Endodermal cell (in vitro differentiated cells): ENCODE data around the gene ABLIM2. TPM values are rescaled to one million over a fixed set of nuclear protein-coding genes. Genes with fewer than 3 reads are reported as not detected.

Source experiments
- DNase-seq: peaks from one replicate; pipeline ENCODE4 v3.0.0-alpha.2; 2017
- H3K27ac ChIP-seq: 2 replicates; pipeline ENCODE4 v1.5.1; 2013; ENCODE audit warnings: mild to moderate bottlenecking, low read depth, low read length, moderate library complexity
- H3K27me3 ChIP-seq: 2 replicates; pipeline ENCODE4 v1.6.1; 2013; ENCODE audit warnings: mild to moderate bottlenecking, low read length, moderate library complexity; ENCODE audit not compliant: insufficient read depth, control insufficient read depth, poor library complexity, severe bottlenecking
- H3K36me3 ChIP-seq: 2 replicates; pipeline ENCODE4 v1.7.0; 2013; ENCODE audit warnings: mild to moderate bottlenecking, low read length, moderate library complexity; ENCODE audit not compliant: control insufficient read depth, insufficient read depth
- H3K4me1 ChIP-seq: one replicate; pipeline ENCODE4 v1.7.0; 2013; ENCODE audit warnings: low read length; ENCODE audit not compliant: control insufficient read depth, insufficient read depth
- H3K4me3 ChIP-seq: 2 replicates; pipeline ENCODE4 v1.5.1; 2013; ENCODE audit warnings: mild to moderate bottlenecking, low read length, moderate library complexity
- H3K9ac ChIP-seq: 2 replicates; pipeline ENCODE4 v1.6.1; 2013; ENCODE audit warnings: mild to moderate bottlenecking, low read length, moderate library complexity; ENCODE audit not compliant: poor library complexity, severe bottlenecking; ENCODE audit errors: extremely low read depth
- H3K9me3 ChIP-seq: 2 replicates; pipeline ENCODE4 v1.6.1; 2013; ENCODE audit warnings: mild to moderate bottlenecking, low read length, moderate library complexity; ENCODE audit not compliant: control insufficient read depth
- H3K27ac Mint-ChIP-seq: 2 replicates; pipeline ENCODE4 v1.8.0; 2020; ENCODE audit warnings: mixed read lengths
- H3K27me3 Mint-ChIP-seq: 2 replicates; pipeline ENCODE4 v1.8.0; 2021; ENCODE audit warnings: mild to moderate bottlenecking, mixed read lengths; ENCODE audit not compliant: insufficient read depth
- H3K36me3 Mint-ChIP-seq: 2 replicates; pipeline ENCODE4 v1.8.0; 2020; ENCODE audit warnings: low read depth, mixed read lengths
- H3K4me1 Mint-ChIP-seq: 2 replicates; pipeline ENCODE4 v1.8.0; 2020; ENCODE audit warnings: mixed read lengths
- H3K4me3 Mint-ChIP-seq: 2 replicates; pipeline ENCODE4 v1.8.0; 2020; ENCODE audit warnings: mild to moderate bottlenecking, moderate library complexity, mixed read lengths
- H3K9me3 Mint-ChIP-seq: 2 replicates; pipeline ENCODE4 v1.8.0; 2020; ENCODE audit warnings: mild to moderate bottlenecking, mixed read lengths
- CTCF ChIP-seq: fragments of 200-600 bp; sonication (generic); conservative IDR thresholded peaks from 2 replicates; pipeline ENCODE4 v1.5.0; 2021; ENCODE audit warnings: antibody characterized with exemption, mild to moderate bottlenecking
- WGBS, 2 experiments: methylation state at CpG; one replicate each; pipeline versions ENCODE4 v1.1.5 to v1.1.7; 2013; ENCODE audit warnings: missing lambda C conversion rate in 2 of 2, mixed read lengths in 1 of 2; ENCODE audit not compliant: insufficient coverage in 1 of 2, insufficient read length in 1 of 2; 5-methylcytosine and 5-hydroxymethylcytosine counted together
- total RNA-seq, 2 donors: library from RNA; stranded (reverse); fragmentation: NEBNext Ultra II Directional in 1 of 2; extraction: Animal tissue kit (Norgen Biotek cat#: 25700) in 1 of 2; gene quantifications; 2 replicates in 1 of 2; 3 replicates in 1 of 2; pipeline ENCODE4 v1.2.1, GENCODE V29; 2021

Gene ABLIM2
- total RNA-seq, 2 donors from 2014 or later, result 0.35 to 1.6 TPM

- H3K9me3 ChIP-seq, result no peaks in the 10 kb centered on the region
- TF ChIP-seq CTCF, result no peak
- peak; percentile 42 for DNase-seq
- H3K9ac ChIP-seq, result no peak overlapping the region
- Mint-ChIP-seq H3K27me3 (no peaks in the 10 kb centered on the region), H3K9me3 (no peaks in the 10 kb centered on the region), H3K27ac (no peak overlapping the region), H3K36me3 (no peaks in the 10 kb centered on the region), H3K4me1 (peaks cover 12% of the 10 kb centered on the region), H3K4me3 (no peak overlapping the region)
- WGBS, 2 experiments, result 83 to 89% methylated on average over 4 to 7 of the region's 7 CpGs
- no peaks in the 10 kb centered on the region for H3K27me3 ChIP-seq
- no peaks in the 10 kb centered on the region for H3K4me1 ChIP-seq
- H3K36me3 ChIP-seq, result no peaks in the 10 kb centered on the region
- no peak overlapping the region for H3K27ac ChIP-seq
- H3K4me3 ChIP-seq, result no peak overlapping the region
Measured at GRCh38 chr4:8076023-8076422, 82.6 kb downstream of the ABLIM2 start.

- DNase-seq, result peak; percentile 42
- H3K36me3 Mint-ChIP-seq, result no peaks in the 10 kb centered on the region
Measured at GRCh38 chr4:8073206-8073863, 85.3 kb downstream of the ABLIM2 start.

DNA sequence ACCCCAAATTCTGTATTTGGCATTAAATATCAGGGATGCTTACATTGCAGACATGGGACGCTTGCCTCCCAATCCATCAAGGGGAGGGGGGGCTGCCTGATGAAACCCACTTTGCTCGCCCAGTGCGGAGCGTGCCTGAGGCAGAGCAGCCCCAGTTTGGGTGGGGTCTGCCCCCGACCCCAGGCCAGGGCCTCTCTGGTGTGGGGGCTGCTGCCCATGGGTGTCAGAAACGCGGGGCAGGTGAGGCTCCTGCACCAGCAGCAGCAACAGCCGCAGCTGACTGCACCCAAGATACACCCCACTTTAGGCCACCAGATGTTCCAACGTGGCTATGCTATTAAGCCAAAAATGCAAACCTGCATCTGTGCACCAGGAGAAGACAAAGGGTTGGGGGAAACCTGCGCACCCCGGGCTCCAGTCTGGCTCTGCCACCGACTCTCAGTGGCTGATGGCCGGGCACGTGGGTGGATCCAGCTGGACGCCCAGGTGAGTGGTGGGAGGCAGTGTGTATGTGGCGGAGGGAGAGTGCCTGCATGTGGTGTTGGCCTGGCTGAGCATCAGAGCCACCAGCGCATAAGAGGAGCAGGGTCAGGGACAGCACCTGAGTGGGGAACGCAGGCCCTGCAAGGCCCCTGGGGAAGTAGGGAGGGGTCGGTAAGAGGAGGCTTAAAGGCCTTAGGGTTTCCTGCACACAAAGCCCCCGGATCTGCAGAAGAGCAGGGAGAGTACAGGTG, 86.2 kb downstream of the ABLIM2 start:
- Mint-ChIP-seq H3K4me1 (no peaks in the 10 kb centered on the region), H3K27ac (no peak overlapping the region), H3K9me3 (no peaks in the 10 kb centered on the region), H3K36me3 (no peaks in the 10 kb centered on the region), H3K4me3 (no peak overlapping the region), H3K27me3 (no peaks in the 10 kb centered on the region)
- Histone ChIP-seq H3K4me1 (no peaks in the 10 kb centered on the region), H3K9ac (no peak overlapping the region), H3K4me3 (no peak overlapping the region), H3K36me3 (no peaks in the 10 kb centered on the region), H3K9me3 (no peaks in the 10 kb centered on the region), H3K27ac (no peak overlapping the region), H3K27me3 (no peaks in the 10 kb centered on the region)
- no peak for TF ChIP-seq CTCF
- DNase-seq, result peak; percentile 38
- WGBS, 2 experiments, result 90 to 96% methylated on average over 14 to 20 of the region's 20 CpGs

More at GRCh38 chr4:8073206-8073863, 85.3 kb downstream of the ABLIM2 start:
- no peaks in the 10 kb centered on the region for H3K9me3 ChIP-seq
- no peak overlapping the region for H3K9ac ChIP-seq
- H3K27ac ChIP-seq, result no peak overlapping the region
- Mint-ChIP-seq H3K9me3 (no peaks in the 10 kb centered on the region), H3K4me3 (no peak overlapping the region), H3K27ac (no peak overlapping the region), H3K4me1 (no peaks in the 10 kb centered on the region), H3K27me3 (no peaks in the 10 kb centered on the region)
- no peaks in the 10 kb centered on the region for H3K4me1 ChIP-seq
- H3K36me3 ChIP-seq, result no peaks in the 10 kb centered on the region
- no peaks in the 10 kb centered on the region for H3K27me3 ChIP-seq
- WGBS, 2 experiments, result 91% methylated on average over 11 to 17 of the region's 17 CpGs
- TF ChIP-seq CTCF, result no peak
- no peak overlapping the region for H3K4me3 ChIP-seq
